Kasumi-1 (cell line): ENCODE measurements around the gene COL2A1.
"Not testable (repeated sequence)": the region's sequence is repeated elsewhere in the genome, so short reads cannot be mapped to it uniquely, and the experiment has no call there.

Experiments
- DNase-seq, 2 experiments: peaks; one replicate each; lab custom pipeline; 2025; lab: John Stamatoyannopoulos, UW

COL2A1 gene

GRCh38 chr12:47975036-47975620 is 29.1 kb downstream of the COL2A1 start:
- DNase-seq: no peak

GRCh38 chr12:47973870-47974269 is 30.4 kb downstream of the COL2A1 start:
- DNase-seq: no peak

- no peak for DNase-seq
Observed at GRCh38 chr12:47972895-47973294, 31.4 kb downstream of the COL2A1 start.

- no peak for DNase-seq
Observed at GRCh38 chr12:47970843-47971242, 33.4 kb downstream of the COL2A1 start.

- DNase-seq: no peak
Observed at GRCh38 chr12:47969845-47970244, 34.4 kb downstream of the COL2A1 start.

GRCh38 chr12:47967461-47968321 is 36.6 kb downstream of the COL2A1 start:
- no peak for DNase-seq

GRCh38 chr12:47965581-47965980 is 38.7 kb downstream of the COL2A1 start:
- DNase-seq: no peak

- DNase-seq: peak; percentile 7 to 18
Observed at GRCh38 chr12:47964106-47964728, 40.1 kb downstream of the COL2A1 start.

- peak; percentile 88 to 91 for DNase-seq
Observed at GRCh38 chr12:47963340-47964040, 40.8 kb downstream of the COL2A1 start, which contains the start of gene TMEM106C. TSS of gene TMEM106C (plus strand) at chr12:47963596. CDS start at chr12:47964237, 641 bp downstream.

- no peak for DNase-seq
Observed at GRCh38 chr12:47962198-47962597, 42.1 kb downstream of the COL2A1 start.

- DNase-seq: not testable (repeated sequence)
Observed at GRCh38 chr12:47957671-47958070, 46.6 kb downstream of the COL2A1 start.

- no peak for DNase-seq
Observed at GRCh38 chr12:47955059-47955458, 49.2 kb downstream of the COL2A1 start.

GRCh38 chr12:47954467-47955045 is 49.7 kb downstream of the COL2A1 start:
- DNase-seq: no peak

- no peak for DNase-seq
Observed at GRCh38 chr12:47954058-47954457, 50.2 kb downstream of the COL2A1 start.

GRCh38 chr12:47950856-47951468 is 53.3 kb downstream of the COL2A1 start:
- no peak for DNase-seq

- DNase-seq: peak; percentile 73 to 78
Observed at GRCh38 chr12:47949441-47950341, 54.6 kb downstream of the COL2A1 start.

GRCh38 chr12:47947341-47947740 is 56.9 kb downstream of the COL2A1 start:
- DNase-seq: no peak

- DNase-seq: peak; percentile 24 to 41
Observed at GRCh38 chr12:47946413-47947323, 57.6 kb downstream of the COL2A1 start.

GRCh38 chr12:47945341-47945728 is 58.9 kb downstream of the COL2A1 start:
- DNase-seq: no peak
